Hematopoietic multipotent progenitor cell treated with erythropoietin and hydrocortisone succinate and interleukin-3 and kit ligand, for 15 days (in vitro differentiated cells): ENCODE results near the gene ZNF492.
"Not testable (repeated sequence)": the region's sequence is repeated elsewhere in the genome, so short reads cannot be mapped to it uniquely, and the experiment has no call there.

Source experiments
- DNase-seq: peaks from one replicate; pipeline ENCODE4 v3.0.0-alpha.2; 2015; ENCODE audit warnings: low spot score

ZNF492 gene

GRCh38 chr19:22617614-22618320 is 16.4 kb upstream of the ZNF492 start:
- DNase-seq, result no peak

DNA sequence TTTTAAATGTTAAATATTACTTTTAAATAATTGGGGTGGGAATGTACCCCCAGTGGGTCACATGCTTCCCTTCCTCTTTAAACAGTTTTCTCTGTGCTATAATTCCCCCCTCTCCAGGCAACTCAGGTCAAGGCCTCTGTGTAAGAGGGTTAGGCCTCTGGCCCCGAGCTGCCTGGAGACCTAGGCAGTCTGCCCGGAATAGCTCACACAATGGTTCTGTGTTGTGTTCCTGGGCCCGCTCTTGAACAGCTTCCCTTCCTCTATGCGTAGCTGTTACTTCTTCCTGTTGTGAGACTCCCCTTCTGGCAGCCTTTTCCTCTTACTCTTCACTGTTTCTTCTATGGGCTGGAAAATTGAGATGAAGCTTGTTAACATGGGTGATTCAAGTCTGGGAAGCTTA is 14.8 kb upstream of the ZNF492 start:
- no peak for DNase-seq

- no peak for DNase-seq
Measured at GRCh38 chr19:22619932-22620331, 14.2 kb upstream of the ZNF492 start.

GRCh38 chr19:22620401-22620800 is 13.7 kb upstream of the ZNF492 start:
- no peak for DNase-seq

GRCh38 chr19:22620912-22621311 is 13.2 kb upstream of the ZNF492 start:
- DNase-seq, result no peak

GRCh38 chr19:22622020-22622419 is 12.1 kb upstream of the ZNF492 start:
- DNase-seq, result no peak

DNA sequence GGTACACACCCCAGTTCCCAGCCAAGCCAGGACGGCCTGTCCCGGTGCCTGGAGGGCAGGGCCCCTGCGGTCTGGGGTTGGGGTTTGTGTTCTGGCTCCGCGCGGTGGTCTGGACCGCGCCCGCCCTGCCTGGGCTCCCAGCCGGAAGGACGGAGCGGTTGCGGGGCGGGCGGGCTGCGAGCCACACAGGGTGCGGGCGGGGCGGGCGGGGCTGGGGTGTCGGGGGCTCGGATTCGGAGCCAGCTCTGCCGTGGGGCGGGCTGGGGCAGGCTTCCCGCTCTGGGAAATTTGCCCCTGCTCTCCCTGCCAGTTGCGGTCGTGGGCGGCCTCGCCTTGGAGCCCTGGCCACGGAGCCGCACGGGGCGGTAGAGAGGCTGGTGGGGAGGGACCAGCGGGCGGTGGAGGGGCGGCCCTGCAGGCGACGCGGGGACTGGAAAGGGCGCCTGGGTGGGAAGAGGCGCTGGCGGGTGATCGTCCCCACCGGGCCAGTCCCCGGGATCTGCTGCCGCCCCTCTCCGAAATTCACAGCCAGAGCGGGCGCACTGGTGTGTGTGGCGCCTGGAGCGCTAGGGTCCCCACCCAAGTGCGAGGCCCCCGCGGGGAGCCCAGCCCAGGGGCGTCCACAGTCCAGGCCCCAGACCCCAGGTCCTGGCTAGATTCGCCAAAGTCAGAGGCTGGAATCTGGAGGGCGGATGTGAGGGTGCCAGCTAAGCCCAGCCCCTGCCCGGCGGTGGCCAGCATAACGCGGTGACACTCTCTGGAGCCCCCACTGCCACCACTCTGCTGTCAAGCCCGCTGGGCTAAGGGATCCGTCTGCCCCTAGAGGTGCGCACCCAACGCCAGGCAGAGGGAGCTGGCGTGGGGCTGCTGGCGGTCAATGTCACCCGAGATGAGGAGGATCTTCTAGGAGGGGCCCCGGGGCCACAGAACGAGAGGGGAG is 11.0 kb upstream of the ZNF492 start:
- no peak for DNase-seq

- DNase-seq, result no peak
Measured at GRCh38 chr19:22623841-22624221, 10.3 kb upstream of the ZNF492 start.

DNA sequence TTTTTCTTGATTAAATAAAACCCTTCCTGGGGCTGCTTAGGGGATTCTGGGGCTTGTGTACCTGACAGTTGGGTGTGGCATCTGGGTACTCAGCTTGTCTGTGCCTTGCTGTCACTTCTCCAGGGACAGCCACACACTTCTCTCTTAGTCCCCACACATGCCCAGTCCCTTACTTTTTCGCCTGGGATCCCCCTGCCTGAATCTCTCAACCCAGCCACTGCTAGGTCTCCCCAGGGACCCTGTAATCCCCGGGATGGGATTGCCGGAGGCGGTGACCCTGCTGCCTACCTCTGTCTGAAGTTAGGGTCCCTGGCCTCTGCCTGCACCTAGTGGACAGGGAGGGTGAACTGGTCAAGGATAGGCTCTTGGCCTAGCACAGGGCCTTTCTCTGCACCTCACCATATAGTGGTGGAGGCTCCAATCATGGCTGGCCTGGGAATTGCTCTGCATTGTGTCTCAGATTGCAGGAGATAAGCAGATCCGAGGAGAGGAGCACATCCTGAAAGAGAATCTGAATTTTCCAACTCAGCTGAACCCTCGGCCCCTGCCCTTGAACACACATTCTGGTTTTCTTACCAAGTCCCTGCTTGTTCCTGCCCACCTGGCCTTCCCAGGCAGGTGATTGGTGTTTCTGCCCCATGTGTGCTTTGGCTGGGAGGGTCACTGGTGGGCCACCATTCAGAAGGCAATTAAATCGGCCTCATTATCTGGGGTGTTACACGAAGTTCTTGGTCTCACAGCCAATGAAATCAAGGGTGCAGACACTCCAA is 8.7 kb upstream of the ZNF492 start:
- DNase-seq, result no peak

DNA sequence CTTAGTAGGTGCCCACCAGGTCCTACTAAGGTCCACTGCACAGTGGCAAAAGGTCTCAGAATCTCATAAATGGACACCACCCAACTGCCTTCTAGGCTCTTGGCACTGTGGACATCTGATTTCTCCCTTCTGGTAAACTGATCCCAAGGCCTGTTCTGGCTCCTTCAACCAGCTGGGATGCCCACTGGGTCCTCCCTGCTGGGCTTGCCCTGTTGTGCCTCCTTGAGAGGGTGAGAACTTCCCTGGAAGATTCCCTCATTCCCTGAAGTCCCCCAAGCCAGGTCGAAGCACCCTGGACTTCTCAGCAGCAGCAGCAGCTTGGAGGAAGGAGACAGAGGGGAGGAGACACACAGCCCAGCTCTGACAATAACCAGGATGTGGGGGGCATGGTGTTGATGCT is 6.6 kb upstream of the ZNF492 start:
- DNase-seq, result no peak

- DNase-seq, result no peak
Measured at GRCh38 chr19:22628401-22628800, 5.7 kb upstream of the ZNF492 start.

- DNase-seq, result no peak
Measured at GRCh38 chr19:22634450-22634827, 315 bp downstream of the ZNF492 start.

- DNase-seq, result not testable (repeated sequence)
Measured at GRCh38 chr19:22685493-22685892, 51.4 kb downstream of the ZNF492 start.

DNA sequence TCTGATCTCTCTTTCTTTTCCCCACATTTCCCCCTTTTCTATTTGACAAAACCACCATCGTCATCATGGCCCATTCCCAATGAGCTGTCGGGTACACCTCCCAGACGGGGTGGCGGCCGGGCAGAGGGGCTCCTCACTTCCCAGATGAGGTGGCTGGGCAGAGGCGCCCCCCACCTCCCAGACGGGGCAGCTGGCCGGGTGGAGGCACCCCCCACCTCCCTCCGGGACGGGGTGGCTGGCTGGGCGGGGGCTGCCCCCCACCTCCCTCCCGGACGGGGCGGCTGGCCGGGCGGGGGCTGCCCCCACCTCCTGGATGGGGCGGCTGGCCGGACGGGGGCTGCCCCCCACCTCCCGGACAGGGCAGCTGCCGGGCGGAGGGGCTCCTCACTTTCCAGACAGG is 68.5 kb downstream of the ZNF492 start:
- DNase-seq, result not testable (repeated sequence)

DNA sequence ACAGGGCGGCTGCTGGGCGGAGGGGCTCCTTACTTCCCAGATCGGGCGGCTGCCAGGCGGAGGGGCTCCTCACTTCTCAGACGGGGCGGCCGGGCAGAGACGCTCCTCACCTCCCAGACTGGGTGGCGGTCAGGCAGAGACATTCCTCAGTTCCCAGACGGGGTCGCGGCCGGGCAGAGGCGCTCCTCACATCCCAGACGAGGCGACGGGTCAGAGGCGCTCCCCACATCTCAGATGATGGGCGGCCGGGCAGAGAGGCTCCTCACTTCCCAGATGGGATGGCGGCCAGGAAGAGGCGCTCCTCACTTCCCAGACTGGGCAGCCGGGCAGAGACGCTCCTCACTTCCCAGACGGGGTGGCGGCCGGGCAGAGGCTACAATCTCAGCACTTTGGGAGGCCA is 69.0 kb downstream of the ZNF492 start:
- DNase-seq, result not testable (repeated sequence)

GRCh38 chr19:22708983-22709382 is 74.9 kb downstream of the ZNF492 start:
- no peak for DNase-seq
